ENCODE measurements around the gene ERFL. TPM values are rescaled to one million over a fixed set of nuclear protein-coding genes. Genes with fewer than 3 reads are reported as not detected.

Gene ERFL
- total and polyA plus RNA-seq, 2 of the 4 experiments (the other 2 are of a cell fraction) = not detected

GRCh38 chr19:41892173-41892902, 35.9 kb downstream of the ERFL start:
- Histone ChIP-seq H3K27ac (ENCODE audit: insufficient read depth, low read length) (no peak overlapping the region), H2BK5ac (ENCODE audit: low read depth, low read length, poor library complexity, severe bottlenecking) (no peak overlapping the region), H4K5ac (ENCODE audit: low read depth, low read length) (no peak overlapping the region), H3K18ac (ENCODE audit: low read depth, low read length) (no peak overlapping the region), H4K20me1 (ENCODE audit: insufficient read depth, low read length) (peaks cover 23% of the 10 kb centered on the region), H3K4me1 (ENCODE audit: control insufficient read depth, insufficient read depth, low read length) (no peaks in the 10 kb centered on the region), H2BK20ac (ENCODE audit: low read depth, low read length) (no peak overlapping the region), H2AFZ (replicated peaks; ENCODE audit: low read length, poor library complexity) (no peak overlapping the region), H3K4ac (ENCODE audit: low read depth, low read length) (no peak overlapping the region), H4K8ac (ENCODE audit: low read depth in 2 of 2, low read length in 2 of 2) (no peak overlapping the region), H3K9me3 (ENCODE audit: control insufficient read depth, insufficient read depth, low read length) (no peaks in the 10 kb centered on the region), H2BK15ac (ENCODE audit: low read depth, low read length) (no peak overlapping the region), H3K27me3 (ENCODE audit: control insufficient read depth, insufficient read depth, low read length) (no peaks in the 10 kb centered on the region), H2BK120ac (ENCODE audit: low read depth, low read length) (no peak overlapping the region), H3K36me3 (ENCODE audit: control insufficient read depth, insufficient read depth, low read length) (peaks cover 56% of the 10 kb centered on the region), H3K14ac (replicated peaks; ENCODE audit: low read depth, low read length) (no peak overlapping the region), H4K91ac (ENCODE audit: insufficient read depth, low read depth, low read length) (no peak overlapping the region), H3K9me1 (ENCODE audit: insufficient read depth, low read length) (no peaks in the 10 kb centered on the region), H3K23ac (ENCODE audit: low read depth, low read length) (no peak overlapping the region), H3K4me2 (ENCODE audit: low read depth, low read length) (no peak overlapping the region), H2AK9ac (replicated peaks; ENCODE audit: low read depth, low read length, poor library complexity) (no peak overlapping the region), H2AK5ac (ENCODE audit: low read depth, low read length) (no peak overlapping the region), H3K4me3 (ENCODE audit: insufficient read depth, low read depth, low read length) (no peak overlapping the region), H3K9ac (ENCODE audit: low read depth, low read length) (no peak overlapping the region), H3K56ac (ENCODE audit: extremely low read depth, insufficient read depth, low read length) (no peak overlapping the region), H3K79me1 (ENCODE audit: low read depth in 1 of 2, low read length in 2 of 2) (peaks cover 9 to 32% of the 10 kb centered on the region in 2 experiments; a peak in 3 of 4 replicates)
- POLR2A ChIA-PET (ENCODE audit: unreplicated experiment) = no interaction called here
- intact Hi-C loops (cut with micrococcal nuclease) = no loop called here
- DNase-seq (no peak), ATAC-seq (ENCODE audit: low read depth) (no peak)
- CTCF ChIA-PET = no interaction called here
- in situ Hi-C loops (cut with MboI; ENCODE audit: low sequenced_read_pairs) = no loop called here
- BruUV-seq (replicated peaks) = no TSS peak
- 95% methylated on average over 22 of the region's 34 CpGs; no CpG with 5 or more reads in 1 of the 2 experiments for WGBS, 2 experiments (ENCODE audit: extremely low coverage in 2 of 2, insufficient read length in 1 of 2)
- dilution Hi-C loops (cut with HindIII; ENCODE audit: low sequenced_read_pairs, unreplicated experiment) = no loop called here
- TF ChIP-seq CTCF (conservative IDR thresholded peaks at IDR 0.05; ENCODE audit: low read depth, low read length) (no peak), CHD1 (IDR thresholded peaks at IDR 0.05; ENCODE audit: low read depth, low read length) (no peak), RAD21 (IDR thresholded peaks at IDR 0.05; ENCODE audit: low read length) (no peak), POLR2A (IDR thresholded peaks at IDR 0.05; ENCODE audit: low read depth, low read length) (no peak), CEBPB (IDR thresholded peaks at IDR 0.05; ENCODE audit: low read depth, low read length) (no peak), ELK1 (IDR thresholded peaks at IDR 0.05; ENCODE audit: borderline replicate concordance, low read depth, low read length) (no peak), NFE2L2 (IDR thresholded peaks at IDR 0.05; ENCODE audit: low read depth, low read length) (no peak), FOS (IDR thresholded peaks at IDR 0.05; ENCODE audit: low read depth, low read length) (no peak), RCOR1 (IDR thresholded peaks at IDR 0.05; ENCODE audit: insufficient replicate concordance, low read length) (no peak), USF2 (IDR thresholded peaks at IDR 0.05; ENCODE audit: low read depth, low read length) (no peak), BHLHE40 (IDR thresholded peaks at IDR 0.05; ENCODE audit: low read depth, low read length) (no peak), SMC3 (IDR thresholded peaks at IDR 0.05; ENCODE audit: low read depth, low read length) (no peak), MAZ (IDR thresholded peaks at IDR 0.05; ENCODE audit: borderline replicate concordance, low read depth, low read length) (no peak), MAFK (IDR thresholded peaks at IDR 0.05; ENCODE audit: low read depth, low read length) (no peak), RFX5 (IDR thresholded peaks at IDR 0.05; ENCODE audit: low read depth, low read length) (no peak), MXI1 (IDR thresholded peaks at IDR 0.05; ENCODE audit: borderline replicate concordance, low read depth, low read length) (no peak)

Data from IMR-90 (cell line).